WTC11 (cell line): ENCODE results near the gene CD4. TPM values are rescaled to one million over a fixed set of nuclear protein-coding genes. Genes with fewer than 3 reads are reported as not detected.
A peak's percentile ranks its signal among the peaks of the same experiment; 100 is the strongest.

Source experiments
- ATAC-seq: fragments of 200-7000 bp; cut with Tn5 transposase; 2 replicates; pipeline ENCODE4 v1.10.0; 2021; ENCODE audit warnings: mild to moderate bottlenecking, moderate library complexity
- CTCF ChIA-PET: fragments of 300-600 bp; sonication (Branson Sonifier 250); formaldehyde crosslinking; loops from one replicate; lab custom pipeline; 2021; ENCODE audit warnings: antibody characterized with exemption; lab: Charles Lee
- POLR2A ChIA-PET: fragments of 350-600 bp; sonication (Branson Sonifier 250); formaldehyde crosslinking; loops from one replicate; lab custom pipeline; 2021; ENCODE audit warnings: antibody characterized with exemption; lab: Charles Lee
- DNase-seq: peaks from one replicate; pipeline ENCODE4 v3.0.0; 2021; ENCODE audit warnings: low spot score
- H3K27ac Mint-ChIP-seq: 2 replicates; pipeline ENCODE4 v1.8.0; 2021; ENCODE audit warnings: mixed read lengths
- H3K27me3 Mint-ChIP-seq: 2 replicates; pipeline ENCODE4 v1.8.0; 2021; ENCODE audit warnings: low read depth, mild to moderate bottlenecking, moderate library complexity, mixed read lengths
- H3K36me3 Mint-ChIP-seq: 2 replicates; pipeline ENCODE4 v1.8.0; 2021; ENCODE audit warnings: mixed read lengths
- H3K4me1 Mint-ChIP-seq: 2 replicates; pipeline ENCODE4 v1.8.0; 2022; ENCODE audit warnings: mixed read lengths
- H3K4me3 Mint-ChIP-seq: 2 replicates; pipeline ENCODE4 v1.8.0; 2021; ENCODE audit warnings: mild to moderate bottlenecking, moderate library complexity, mixed read lengths
- H3K9me3 Mint-ChIP-seq: 2 replicates; pipeline ENCODE4 v1.8.0; 2021; ENCODE audit warnings: mixed read lengths
- ATF1 ChIP-seq: sonication (generic); formaldehyde crosslinking; IDR thresholded peaks from 2 replicates; pipeline ENCODE4 v1.8.1; 2023; ENCODE audit warnings: mild to moderate bottlenecking, moderate library complexity, missing genetic modification reagents
- ATF6 ChIP-seq: sonication (generic); formaldehyde crosslinking; IDR thresholded peaks from 2 replicates; pipeline ENCODE4 v1.8.1; 2023; ENCODE audit warnings: mild to moderate bottlenecking, missing genetic modification reagents
- E2F4 ChIP-seq: sonication (generic); formaldehyde crosslinking; IDR thresholded peaks from 2 replicates; pipeline ENCODE4 v1.8.1; 2022; ENCODE audit warnings: low read depth, mild to moderate bottlenecking, moderate library complexity, missing genetic modification reagents, borderline replicate concordance
- E2F5 ChIP-seq: sonication (generic); formaldehyde crosslinking; IDR thresholded peaks from 2 replicates; pipeline ENCODE4 v1.8.1; 2022; ENCODE audit warnings: mild to moderate bottlenecking, moderate library complexity, missing genetic modification reagents
- ETV6 ChIP-seq: sonication (generic); formaldehyde crosslinking; IDR thresholded peaks from 2 replicates; pipeline ENCODE4 v1.8.1; 2022; ENCODE audit warnings: mild to moderate bottlenecking, missing genetic modification reagents
- FOXK1 ChIP-seq: sonication (generic); formaldehyde crosslinking; IDR thresholded peaks from 2 replicates; pipeline ENCODE4 v1.8.0; 2022; ENCODE audit warnings: mild to moderate bottlenecking, moderate library complexity, missing genetic modification reagents
- FOXP4 ChIP-seq: sonication (generic); formaldehyde crosslinking; IDR thresholded peaks from 2 replicates; pipeline ENCODE4 v1.8.0; 2022; ENCODE audit warnings: mild to moderate bottlenecking, missing genetic modification reagents
- GABPB1 ChIP-seq: sonication (generic); formaldehyde crosslinking; IDR thresholded peaks from 2 replicates; pipeline ENCODE4 v1.8.1; 2023; ENCODE audit warnings: mild to moderate bottlenecking, missing genetic modification reagents
- GRHL2 ChIP-seq: fragments of 250-450 bp; sonication (Bioruptor Pico); IDR thresholded peaks from 2 replicates; pipeline ENCODE4 v1.8.0; 2022; ENCODE audit warnings: mild to moderate bottlenecking, moderate library complexity; ENCODE audit not compliant: insufficient replicate concordance, severe bottlenecking
- IRF2 ChIP-seq: sonication (generic); formaldehyde crosslinking; IDR thresholded peaks from 2 replicates; pipeline ENCODE4 v1.8.0; 2022; ENCODE audit warnings: low read depth, missing genetic modification reagents, borderline replicate concordance
- NFATC4 ChIP-seq: fragments of 250-450 bp; sonication (Bioruptor Pico); IDR thresholded peaks from 2 replicates; pipeline ENCODE4 v1.9.0; 2021; ENCODE audit warnings: mild to moderate bottlenecking
- SMAD4 ChIP-seq: sonication (generic); formaldehyde crosslinking; IDR thresholded peaks from 2 replicates; pipeline ENCODE4 v1.8.0; 2022; ENCODE audit warnings: mild to moderate bottlenecking, missing genetic modification reagents
- SOX15 ChIP-seq: fragments of 250-450 bp; sonication (Bioruptor Pico); IDR thresholded peaks from 2 replicates; pipeline ENCODE4 v1.9.0; 2021; ENCODE audit warnings: mild to moderate bottlenecking
- TEAD1 ChIP-seq: sonication (generic); formaldehyde crosslinking; IDR thresholded peaks from 2 replicates; pipeline ENCODE4 v1.8.0; 2022; ENCODE audit warnings: mild to moderate bottlenecking, missing genetic modification reagents
- total RNA-seq: library from RNA; stranded (reverse); gene quantifications from 3 replicates; pipeline ENCODE4 v1.2.3, GENCODE V29; 2021
- TF ChIP-seq, protein P1 (sequence below): sonication (generic); formaldehyde crosslinking; IDR thresholded peaks from 2 replicates; pipeline ENCODE4 v1.8.1; 2023; ENCODE audit warnings: mild to moderate bottlenecking, moderate library complexity, missing genetic modification reagents
- TF ChIP-seq, protein P2 (sequence below): sonication (generic); formaldehyde crosslinking; IDR thresholded peaks from 2 replicates; pipeline ENCODE4 v1.8.0; 2022; ENCODE audit warnings: mild to moderate bottlenecking, missing genetic modification reagents
- TF ChIP-seq, protein P3 (sequence below): fragments of 250-450 bp; sonication (Bioruptor Pico); IDR thresholded peaks from 2 replicates; pipeline ENCODE4 v1.9.0; 2021; ENCODE audit warnings: moderate library complexity, mild to moderate bottlenecking, inconsistent platforms, borderline replicate concordance
- TF ChIP-seq, protein P4 (sequence below): sonication (generic); formaldehyde crosslinking; conservative IDR thresholded peaks from 2 replicates; pipeline ENCODE4 v1.8.1; 2023; ENCODE audit warnings: mild to moderate bottlenecking, low read depth, missing genetic modification reagents, moderate library complexity

Gene CD4
- total RNA-seq, 1 experiment from 2014 or later, result 2.5 TPM

DNA sequence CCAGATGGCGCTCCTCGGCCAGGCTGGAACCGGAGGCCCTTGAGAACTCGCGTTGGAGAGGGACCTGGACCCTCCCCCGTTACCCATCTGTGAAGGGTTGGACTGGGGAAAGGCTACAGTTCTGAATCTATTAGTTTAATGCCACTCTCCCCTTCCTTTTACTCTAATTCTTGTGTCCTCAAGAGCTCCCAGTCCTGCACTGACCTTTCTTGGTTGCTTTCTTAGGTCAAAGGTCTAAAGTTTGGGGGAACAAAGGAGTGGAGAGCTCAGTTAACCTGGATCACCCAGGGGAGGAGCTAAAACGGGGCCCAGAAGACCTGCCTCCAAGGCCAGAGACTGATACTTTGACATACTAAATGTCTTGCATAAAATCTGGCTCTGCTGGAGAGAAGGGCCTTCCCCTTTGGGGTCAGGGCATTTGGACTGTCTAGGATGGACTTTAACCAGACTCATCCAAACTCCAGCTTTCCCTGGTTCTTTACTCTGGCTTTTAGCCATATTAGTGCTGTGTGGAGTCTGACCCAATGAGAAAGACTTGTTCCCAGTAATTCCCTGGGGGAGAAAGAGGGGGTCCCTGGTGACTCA, 35.5 kb upstream of the CD4 start:
- Mint-ChIP-seq H3K4me1 (peaks cover 31% of the 10 kb centered on the region), H3K36me3 (peaks cover 30% of the 10 kb centered on the region), H3K4me3 (peak overlapping the region; percentile 92), H3K27me3 (no peaks in the 10 kb centered on the region), H3K27ac (peak overlapping the region; percentile 99), H3K9me3 (no peaks in the 10 kb centered on the region)
- ATAC-seq, result peak; percentile 16
- ChIA-PET CTCF (interaction anchor here (0.5 to 7.7 kb wide), 39 partner anchors 8 to 192 kb away, joined by 3 to 234 read pairs (median 6); partner anchors contain the start of genes CDCA3, COPS7A, GNB3 and GPR162), POLR2A (interaction anchor here (0.5 to 5.1 kb wide), 14 partner anchors 14 to 190 kb away, joined by 3 to 84 read pairs (median 6); partner anchors contain the start of genes C12orf57, CDCA3, COPS7A and GPR162)
- TF ChIP-seq, protein P1, sequence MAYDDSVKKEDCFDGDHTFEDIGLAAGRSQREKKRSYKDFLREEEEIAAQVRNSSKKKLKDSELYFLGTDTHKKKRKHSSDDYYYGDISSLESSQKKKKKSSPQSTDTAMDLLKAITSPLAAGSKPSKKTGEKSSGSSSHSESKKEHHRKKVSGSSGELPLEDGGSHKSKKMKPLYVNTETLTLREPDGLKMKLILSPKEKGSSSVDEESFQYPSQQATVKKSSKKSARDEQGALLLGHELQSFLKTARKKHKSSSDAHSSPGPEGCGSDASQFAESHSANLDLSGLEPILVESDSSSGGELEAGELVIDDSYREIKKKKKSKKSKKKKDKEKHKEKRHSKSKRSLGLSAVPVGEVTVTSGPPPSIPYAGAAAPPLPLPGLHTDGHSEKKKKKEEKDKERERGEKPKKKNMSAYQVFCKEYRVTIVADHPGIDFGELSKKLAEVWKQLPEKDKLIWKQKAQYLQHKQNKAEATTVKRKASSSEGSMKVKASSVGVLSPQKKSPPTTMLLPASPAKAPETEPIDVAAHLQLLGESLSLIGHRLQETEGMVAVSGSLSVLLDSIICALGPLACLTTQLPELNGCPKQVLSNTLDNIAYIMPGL (CRISPR knock-in tag), result 0 out of 2 replicates have a peak, but pooled peaks have one; percentile 7
- no peak for TF ChIP-seq IRF2 (CRISPR knock-in tag)
- TF ChIP-seq GRHL2 (CRISPR knock-in tag), result no peak
- no peak for TF ChIP-seq ATF1
- no peak for TF ChIP-seq ETV6
- no peak for TF ChIP-seq ATF6 (CRISPR knock-in tag)
- no peak for TF ChIP-seq NFATC4 (CRISPR knock-in tag)
- TF ChIP-seq GABPB1, result no peak
- TF ChIP-seq, protein P2, sequence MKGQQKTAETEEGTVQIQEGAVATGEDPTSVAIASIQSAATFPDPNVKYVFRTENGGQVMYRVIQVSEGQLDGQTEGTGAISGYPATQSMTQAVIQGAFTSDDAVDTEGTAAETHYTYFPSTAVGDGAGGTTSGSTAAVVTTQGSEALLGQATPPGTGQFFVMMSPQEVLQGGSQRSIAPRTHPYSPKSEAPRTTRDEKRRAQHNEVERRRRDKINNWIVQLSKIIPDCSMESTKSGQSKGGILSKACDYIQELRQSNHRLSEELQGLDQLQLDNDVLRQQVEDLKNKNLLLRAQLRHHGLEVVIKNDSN (CRISPR knock-in tag), result no peak
- 0 out of 2 replicates have a peak, but pooled peaks have one; percentile 5 for TF ChIP-seq E2F5
- DNase-seq, result no peak

DNA sequence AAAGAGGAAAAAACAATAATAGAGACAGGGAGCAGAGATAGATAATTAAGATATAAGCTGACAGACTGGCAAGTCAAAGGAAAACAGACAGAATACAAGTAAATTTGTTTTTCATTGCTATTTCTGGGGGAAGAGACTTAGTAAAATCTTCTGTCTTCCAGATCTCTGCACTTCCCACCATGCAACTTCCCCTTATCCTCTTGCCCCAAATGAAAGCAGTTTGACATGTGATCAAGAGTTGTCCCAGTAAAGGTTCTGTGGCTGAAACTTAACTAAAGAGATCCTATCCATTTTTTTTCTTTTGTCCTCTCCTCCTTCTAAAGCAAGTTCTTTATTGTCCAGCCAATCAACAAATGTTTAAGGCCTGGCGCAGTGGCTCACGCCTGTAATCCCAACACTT, 34.9 kb upstream of the CD4 start:
- Mint-ChIP-seq H3K4me3 (no peak overlapping the region), H3K36me3 (peaks cover 25% of the 10 kb centered on the region), H3K27me3 (no peaks in the 10 kb centered on the region), H3K4me1 (peaks cover 32% of the 10 kb centered on the region), H3K27ac (peak overlapping the region; percentile 99), H3K9me3 (no peaks in the 10 kb centered on the region)
- POLR2A ChIA-PET, result interaction anchor here (0.7 to 5.1 kb wide), 8 partner anchors 13 to 189 kb away, joined by 3 to 84 read pairs (median 8); partner anchors contain the start of genes C12orf57, CDCA3, GPR162 and PTMS
- CTCF ChIA-PET, result interaction anchor here (0.5 to 7.7 kb wide), 38 partner anchors 8 to 192 kb away, joined by 3 to 234 read pairs (median 6); partner anchors contain the start of genes CDCA3, COPS7A, GNB3 and GPR162
- DNase-seq (no peak), ATAC-seq (no peak)
- TF ChIP-seq E2F4 (CRISPR knock-in tag) (no peak), SOX15 (CRISPR knock-in tag) (no peak), SMAD4 (no peak), FOXP4 (CRISPR knock-in tag) (no peak), TEAD1 (CRISPR knock-in tag) (no peak), FOXK1 (no peak)
- TF ChIP-seq, protein P3, sequence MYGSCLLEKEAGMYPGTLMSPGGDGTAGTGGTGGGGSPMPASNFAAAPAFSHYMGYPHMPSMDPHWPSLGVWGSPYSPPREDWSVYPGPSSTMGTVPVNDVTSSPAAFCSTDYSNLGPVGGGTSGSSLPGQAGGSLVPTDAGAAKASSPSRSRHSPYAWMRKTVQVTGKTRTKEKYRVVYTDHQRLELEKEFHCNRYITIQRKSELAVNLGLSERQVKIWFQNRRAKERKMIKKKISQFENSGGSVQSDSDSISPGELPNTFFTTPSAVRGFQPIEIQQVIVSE (CRISPR knock-in tag), result no peak
- TF ChIP-seq, protein P4, sequence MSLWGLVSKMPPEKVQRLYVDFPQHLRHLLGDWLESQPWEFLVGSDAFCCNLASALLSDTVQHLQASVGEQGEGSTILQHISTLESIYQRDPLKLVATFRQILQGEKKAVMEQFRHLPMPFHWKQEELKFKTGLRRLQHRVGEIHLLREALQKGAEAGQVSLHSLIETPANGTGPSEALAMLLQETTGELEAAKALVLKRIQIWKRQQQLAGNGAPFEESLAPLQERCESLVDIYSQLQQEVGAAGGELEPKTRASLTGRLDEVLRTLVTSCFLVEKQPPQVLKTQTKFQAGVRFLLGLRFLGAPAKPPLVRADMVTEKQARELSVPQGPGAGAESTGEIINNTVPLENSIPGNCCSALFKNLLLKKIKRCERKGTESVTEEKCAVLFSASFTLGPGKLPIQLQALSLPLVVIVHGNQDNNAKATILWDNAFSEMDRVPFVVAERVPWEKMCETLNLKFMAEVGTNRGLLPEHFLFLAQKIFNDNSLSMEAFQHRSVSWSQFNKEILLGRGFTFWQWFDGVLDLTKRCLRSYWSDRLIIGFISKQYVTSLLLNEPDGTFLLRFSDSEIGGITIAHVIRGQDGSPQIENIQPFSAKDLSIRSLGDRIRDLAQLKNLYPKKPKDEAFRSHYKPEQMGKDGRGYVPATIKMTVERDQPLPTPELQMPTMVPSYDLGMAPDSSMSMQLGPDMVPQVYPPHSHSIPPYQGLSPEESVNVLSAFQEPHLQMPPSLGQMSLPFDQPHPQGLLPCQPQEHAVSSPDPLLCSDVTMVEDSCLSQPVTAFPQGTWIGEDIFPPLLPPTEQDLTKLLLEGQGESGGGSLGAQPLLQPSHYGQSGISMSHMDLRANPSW (CRISPR knock-in tag), result no peak
